GM23248 (cell line): ENCODE results near the gene ACVR1. TPM values are rescaled to one million over a fixed set of nuclear protein-coding genes. Genes with fewer than 3 reads are reported as not detected.

Source experiments
- DNase-seq: peaks from one replicate; pipeline ENCODE4 v3.0.0-alpha.2; 2015
- H2AFZ ChIP-seq: fragments of 200-600 bp; sonication (generic); 2 replicates; pipeline ENCODE4 v1.6.1; 2016; ENCODE audit warnings: antibody characterized with exemption
- H3F3A ChIP-seq: fragments of 200-600 bp; sonication (generic); 2 replicates; pipeline ENCODE4 v1.6.1; 2016; ENCODE audit warnings: mild to moderate bottlenecking, antibody characterized with exemption, mixed run types; ENCODE audit not compliant: insufficient read depth
- H3K27ac ChIP-seq: fragments of 200-600 bp; sonication (generic); 2 replicates; pipeline ENCODE4 v1.5.1; 2016; ENCODE audit warnings: mild to moderate bottlenecking
- H3K27me3 ChIP-seq: fragments of 200-600 bp; sonication (generic); replicated peaks from 2 replicates; pipeline ENCODE4 v1.6.1; 2016; ENCODE audit warnings: mild to moderate bottlenecking; ENCODE audit not compliant: insufficient read depth
- H3K36me3 ChIP-seq: fragments of 200-600 bp; sonication (generic); 2 replicates; pipeline ENCODE4 v1.6.1; 2016; ENCODE audit warnings: low read depth, mild to moderate bottlenecking
- H3K4me1 ChIP-seq: fragments of 200-600 bp; sonication (generic); 2 replicates; pipeline ENCODE4 v1.6.1; 2016; ENCODE audit warnings: mild to moderate bottlenecking; ENCODE audit not compliant: insufficient read depth
- H3K4me2 ChIP-seq: fragments of 200-600 bp; sonication (generic); one replicate; pipeline ENCODE4 v1.6.1; 2016; ENCODE audit warnings: mild to moderate bottlenecking; ENCODE audit not compliant: unreplicated experiment
- H3K4me3 ChIP-seq: fragments of 200-600 bp; sonication (generic); 2 replicates; pipeline ENCODE4 v1.5.1; 2016; ENCODE audit warnings: mild to moderate bottlenecking
- H3K79me2 ChIP-seq: fragments of 200-600 bp; sonication (generic); 2 replicates; pipeline ENCODE4 v1.6.1; 2016; ENCODE audit warnings: mild to moderate bottlenecking; ENCODE audit not compliant: insufficient read depth
- H3K9ac ChIP-seq: fragments of 200-600 bp; sonication (generic); 2 replicates; pipeline ENCODE4 v1.6.1; 2016; ENCODE audit warnings: mild to moderate bottlenecking
- H3K9me2 ChIP-seq: fragments of 200-600 bp; sonication (generic); 2 replicates; pipeline ENCODE4 v1.6.1; 2016; ENCODE audit warnings: mixed run types, mild to moderate bottlenecking, moderate library complexity; ENCODE audit not compliant: insufficient read depth
- H3K9me3 ChIP-seq: fragments of 200-600 bp; sonication (generic); one replicate; pipeline ENCODE4 v1.6.1; 2017; ENCODE audit warnings: low read depth
- H4K20me1 ChIP-seq: fragments of 200-600 bp; sonication (generic); 2 replicates; pipeline ENCODE4 v1.6.0; 2016; ENCODE audit not compliant: insufficient read depth
- EZH2 ChIP-seq: fragments of 200-600 bp; sonication (generic); IDR thresholded peaks from 2 replicates; pipeline ENCODE4 v1.6.1; 2018; ENCODE audit warnings: antibody characterized with exemption, mild to moderate bottlenecking; ENCODE audit not compliant: insufficient read depth, poor library complexity, severe bottlenecking
- EZH2phosphoT487 ChIP-seq: fragments of 200-600 bp; sonication (generic); IDR thresholded peaks from 2 replicates; pipeline ENCODE4 v1.6.1; 2018; ENCODE audit warnings: antibody characterized with exemption, moderate library complexity, mild to moderate bottlenecking, low read depth; ENCODE audit not compliant: insufficient read depth
- WGBS, 2 experiments: methylation state at CpG; one replicate each; pipeline ENCODE4 v1.1.6; 2015 to 2017; ENCODE audit warnings: low lambda C conversion rate in 2 of 2, low coverage in 1 of 2; ENCODE audit errors: missing lambda C conversion rate in 2 of 2; 5-methylcytosine and 5-hydroxymethylcytosine counted together
- in situ Hi-C: fragments of 300-500 bp; cut with MboI; formaldehyde crosslinking; loops from 2 replicates; pipeline ENCODE4 v1.15.0; 2020
- polyA plus RNA-seq: library from polyadenylated mRNA; unstranded; fragments of >200 nt; fragmentation: Nextera tagmentation; extraction: Ambion mirVana; gene quantifications from 2 replicates; pipeline ENCODE4 v1.2.1, GENCODE V29; 2016
- total RNA-seq: library from RNA; depleted of rRNA; stranded (reverse); fragments of >200 nt; shearing (Covaris generic); gene quantifications from 2 replicates; pipeline ENCODE4 v1.2.3, GENCODE V29; 2014

The ACVR1 gene
- total and polyA plus RNA-seq, 2 experiments from 2014 or later = 16.2 to 31.3 TPM

DNA sequence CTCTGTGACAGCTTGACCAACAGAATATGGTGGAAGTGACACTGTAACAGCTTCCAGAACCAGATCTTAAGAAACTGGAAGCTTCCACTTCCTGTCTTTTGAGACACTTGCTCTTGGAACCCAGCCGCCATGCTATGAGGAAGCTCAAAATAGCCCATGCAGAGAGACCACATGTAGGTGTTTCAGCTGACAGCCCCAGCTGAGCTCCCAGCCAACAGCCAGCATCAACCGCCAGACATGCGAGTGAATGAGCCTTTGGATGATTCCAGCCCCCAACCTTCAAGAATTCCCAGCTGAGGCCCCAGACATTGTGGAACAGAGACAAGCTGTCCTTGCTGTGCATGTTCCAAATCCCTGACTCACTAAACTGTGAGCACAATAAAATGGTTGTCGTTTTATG, 27.9 kb downstream of the ACVR1 start:
- Histone ChIP-seq H3K4me1 (no peaks in the 10 kb centered on the region), H3F3A (0 out of 2 replicates have a peak, but pooled peaks cover 4% of the 10 kb centered on the region), H3K4me2 (no peak overlapping the region), H3K36me3 (no peaks in the 10 kb centered on the region), H3K79me2 (peaks cover 98% of the 10 kb centered on the region), H3K27ac (no peak overlapping the region), H3K9ac (no peak overlapping the region), H3K9me3 (no peaks in the 10 kb centered on the region), H2AFZ (no peak overlapping the region), H4K20me1 (no peaks in the 10 kb centered on the region), H3K27me3 (no peaks in the 10 kb centered on the region), H3K9me2 (no peaks in the 10 kb centered on the region; the same call in 1 of the 2 replicates), H3K4me3 (no peak overlapping the region)
- in situ Hi-C loops = no loop called here
- 81 to 92% methylated on average over 4 of the region's 4 CpGs for whole genome bisulfite sequencing, 2 experiments
- no peak for TF ChIP-seq EZH2
- no peak for TF ChIP-seq EZH2phosphoT487
- no peak for DNase-seq

DNA sequence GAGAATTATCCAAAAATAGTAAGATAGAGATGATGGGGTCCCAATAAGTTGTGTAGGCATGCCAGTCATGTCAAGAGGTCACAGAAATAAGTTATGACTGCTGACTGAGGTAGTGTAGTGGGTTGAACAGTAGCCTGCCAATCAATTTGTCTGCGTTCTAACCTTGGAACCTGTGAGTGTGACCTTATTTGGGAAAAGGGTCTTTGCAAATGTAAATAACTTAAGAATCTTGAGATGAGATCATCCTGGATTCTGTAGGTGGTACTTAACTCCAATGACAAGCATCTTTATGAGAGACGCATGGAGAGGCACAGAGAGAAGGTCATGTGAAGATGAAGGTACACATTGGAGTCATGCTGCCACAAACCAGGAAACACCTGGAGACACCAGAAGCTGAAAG, 31.0 kb downstream of the ACVR1 start:
- Histone ChIP-seq H4K20me1 (no peaks in the 10 kb centered on the region), H3K9me2 (no peaks in the 10 kb centered on the region; the same call in 1 of the 2 replicates), H3F3A (0 out of 2 replicates have a peak, but pooled peaks cover 5% of the 10 kb centered on the region), H3K9me3 (no peaks in the 10 kb centered on the region), H3K27ac (no peak overlapping the region), H3K27me3 (no peaks in the 10 kb centered on the region), H2AFZ (no peak overlapping the region), H3K4me3 (no peak overlapping the region), H3K4me1 (peaks cover 12% of the 10 kb centered on the region), H3K4me2 (no peak overlapping the region), H3K36me3 (no peaks in the 10 kb centered on the region), H3K9ac (no peak overlapping the region), H3K79me2 (peaks cover 100% of the 10 kb centered on the region)
- DNase-seq = no peak
- in situ Hi-C loops = no loop called here
- TF ChIP-seq EZH2phosphoT487 (no peak), EZH2 (no peak)
- WGBS, 2 experiments = 98 to 100% methylated on average over 2 of the region's 2 CpGs

DNA sequence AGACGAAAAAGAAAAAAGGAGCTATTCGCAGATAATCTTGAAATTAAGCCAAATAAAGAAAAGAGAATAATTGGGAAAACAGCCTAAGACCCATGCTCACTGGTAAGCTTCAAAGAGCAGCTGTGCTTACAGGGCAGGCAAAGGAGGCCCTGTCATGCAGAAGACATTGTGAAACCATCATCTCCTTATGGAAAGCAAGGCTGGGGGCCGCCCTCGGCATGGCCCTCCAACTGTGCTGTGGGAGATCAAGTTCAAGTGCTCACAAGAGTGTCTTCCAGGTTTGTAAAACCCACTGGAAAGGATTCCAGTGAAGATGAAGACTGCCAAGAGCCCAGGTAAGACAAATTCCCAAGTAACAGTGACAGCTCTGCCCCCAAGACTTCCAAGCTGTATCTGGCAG, 32.2 kb downstream of the ACVR1 start:
- in situ Hi-C loops = no loop called here
- WGBS, 2 experiments = 97 to 99% methylated on average over 4 of the region's 4 CpGs
- TF ChIP-seq EZH2 (no peak), EZH2phosphoT487 (no peak)
- H3K9ac ChIP-seq = no peak overlapping the region
- peaks cover 100% of the 10 kb centered on the region for H3K79me2 ChIP-seq
- H3F3A ChIP-seq = 0 out of 2 replicates have a peak, but pooled peaks cover 5% of the 10 kb centered on the region
- DNase-seq = no peak
- no peak overlapping the region for H3K27ac ChIP-seq
- H3K9me2 ChIP-seq = no peaks in the 10 kb centered on the region; the same call in 1 of the 2 replicates
- H3K4me1 ChIP-seq = peaks cover 21% of the 10 kb centered on the region
- no peak overlapping the region for H2AFZ ChIP-seq
- H4K20me1 ChIP-seq = no peaks in the 10 kb centered on the region
- H3K9me3 ChIP-seq = no peaks in the 10 kb centered on the region
- H3K4me2 ChIP-seq = no peak overlapping the region
- H3K36me3 ChIP-seq = no peaks in the 10 kb centered on the region
- H3K27me3 ChIP-seq = no peaks in the 10 kb centered on the region
- H3K4me3 ChIP-seq = no peak overlapping the region

DNA sequence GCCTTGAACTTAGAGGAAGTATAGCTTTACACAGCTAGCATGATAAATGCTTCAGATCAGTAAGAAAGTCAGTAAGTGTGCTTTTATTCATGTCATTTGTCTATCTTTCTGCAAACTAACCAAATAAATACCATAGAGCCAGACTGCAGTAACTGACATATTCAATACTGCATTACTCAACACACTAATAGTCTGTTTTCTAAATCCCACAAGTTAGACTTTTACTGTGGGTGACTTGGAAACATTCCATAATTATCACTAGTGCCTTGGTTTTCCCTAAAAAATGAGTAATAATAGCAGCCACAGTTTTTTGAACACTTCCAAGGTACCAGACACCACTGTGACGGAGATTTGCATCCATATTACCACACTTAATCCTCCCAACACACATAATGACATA, 33.0 kb downstream of the ACVR1 start:
- Histone ChIP-seq H4K20me1 (no peaks in the 10 kb centered on the region), H3K36me3 (no peaks in the 10 kb centered on the region), H3K27me3 (no peaks in the 10 kb centered on the region), H3K27ac (no peak overlapping the region), H3K9ac (no peak overlapping the region), H2AFZ (no peak overlapping the region), H3K4me2 (no peak overlapping the region), H3K9me2 (no peaks in the 10 kb centered on the region; the same call in 1 of the 2 replicates), H3K4me1 (peaks cover 29% of the 10 kb centered on the region), H3K9me3 (no peaks in the 10 kb centered on the region), H3F3A (peaks cover 14% of the 10 kb centered on the region; the same call in 1 of the 2 replicates), H3K4me3 (no peak overlapping the region), H3K79me2 (peaks cover 91% of the 10 kb centered on the region)
- TF ChIP-seq EZH2 = no peak
- WGBS, 2 experiments = 89 to 91% methylated on average over 1 of the region's 1 CpG
- peak; percentile 18 for DNase-seq
- in situ Hi-C loops = no loop called here
